ENCODE results near the gene WDR5B. TPM values are rescaled to one million over a fixed set of nuclear protein-coding genes. Genes with fewer than 3 reads are reported as not detected.

The WDR5B gene
- total RNA-seq (1 to 10 TPM; 2.6 to 5.4 (median 3.3) TPM), polyA plus RNA-seq (1 to 10 TPM; 2.3 to 3.9 TPM)

- intact Hi-C loops (cut with DNase I): no loop called here
- 0% methylated on average over 48 of the region's 48 CpGs for WGBS, 2 donors
- peaks cover 17 to 30% (median 27%) of the 10 kb centered on the region in 3 donors for H3K4me1 ChIP-seq
- H3K27me3 ChIP-seq: no peaks in the 10 kb centered on the region
- DNase-seq: peak; percentile 97 to 100 (median 98)
- no peaks in the 10 kb centered on the region for H3K36me3 ChIP-seq
- no peaks in the 10 kb centered on the region for H3K9me3 ChIP-seq
- ATAC-seq: peak; percentile 92 to 97 (median 92)
- peak within 1 kb of the TSS; percentile 83 to 94 (median 89) for H3K27ac ChIP-seq
- no peak for TF ChIP-seq CTCF (IDR thresholded peaks at IDR 0.05)
- H3K4me3 ChIP-seq: peak within 1 kb of the TSS; percentile 51 to 82 (median 66)
- FAIRE-seq: peak; percentile 95
Observed at GRCh38 chr3:122415762-122416654, at the start of gene WDR5B. WDR5B (minus strand) TSS chr3:122416062; CDS start chr3:122415528, 534 bp downstream.

GRCh38 chr3:122464659-122465058 lies 48.8 kb upstream of the WDR5B start:
- intact Hi-C loops (cut with DNase I): no loop called here
- no peak for ATAC-seq
- 97 to 98% methylated on average over 1 of the region's 1 CpG for WGBS, 2 donors
- no peaks in the 10 kb centered on the region for H3K9me3 ChIP-seq
- H3K36me3 ChIP-seq: peaks cover 0 to 8% (median 5%) of the 10 kb centered on the region in 3 donors
- no peak for FAIRE-seq
- no peak for DNase-seq
- H3K4me1 ChIP-seq: peaks cover 0 to 10% (median 9%) of the 10 kb centered on the region in 3 donors
- TF ChIP-seq CTCF (IDR thresholded peaks at IDR 0.05): no peak
- no peak overlapping the region for H3K27ac ChIP-seq
- no peak overlapping the region for H3K4me3 ChIP-seq
- no peaks in the 10 kb centered on the region for H3K27me3 ChIP-seq

GRCh38 chr3:122462406-122462805 lies 46.5 kb upstream of the WDR5B start:
- Histone ChIP-seq H3K27me3 (no peaks in the 10 kb centered on the region), H3K36me3 (peaks cover 0 to 8% (median 5%) of the 10 kb centered on the region in 3 donors), H3K9me3 (no peaks in the 10 kb centered on the region), H3K4me1 (peaks cover 0 to under 1% (median 0%) of the 10 kb centered on the region in 3 donors), H3K4me3 (no peak overlapping the region), H3K27ac (no peak overlapping the region)
- FAIRE-seq (no peak), DNase-seq (no peak), ATAC-seq (no peak)
- intact Hi-C loops (cut with DNase I): no loop called here
- WGBS, 2 donors: 93 to 98% methylated on average over 1 of the region's 1 CpG
- no peak for TF ChIP-seq CTCF (IDR thresholded peaks at IDR 0.05)

- no peak for FAIRE-seq
Observed at GRCh38 chr3:122461806-122462205, 45.9 kb upstream of the WDR5B start.

More at GRCh38 chr3:122461806-122462205, 45.9 kb upstream of the WDR5B start:
- DNase-seq (no peak), ATAC-seq (peak in 1 of 4 donors; percentile 50)
- Histone ChIP-seq H3K36me3 (peaks cover 0 to 8% (median 5%) of the 10 kb centered on the region in 3 donors), H3K27me3 (no peaks in the 10 kb centered on the region), H3K4me1 (peaks cover 0 to 5% (median 0%) of the 10 kb centered on the region in 3 donors), H3K27ac (no peak overlapping the region), H3K9me3 (no peaks in the 10 kb centered on the region), H3K4me3 (no peak overlapping the region)
- TF ChIP-seq CTCF (IDR thresholded peaks at IDR 0.05): no peak
- 42 to 53% methylated on average over 3 of the region's 3 CpGs for WGBS, 2 donors
- intact Hi-C loops (cut with DNase I): no loop called here
